Hippocampal formation (tissue), 2 donors: ENCODE results near the gene SCIN.
"Not testable (repeated sequence)": the region's sequence is repeated elsewhere in the genome, so short reads cannot be mapped to it uniquely, and the experiment has no call there.

Experiments
- DNase-seq, 2 donors: peaks; one replicate each; lab custom pipeline; 2025; lab: John Stamatoyannopoulos, UW

The SCIN gene

DNA sequence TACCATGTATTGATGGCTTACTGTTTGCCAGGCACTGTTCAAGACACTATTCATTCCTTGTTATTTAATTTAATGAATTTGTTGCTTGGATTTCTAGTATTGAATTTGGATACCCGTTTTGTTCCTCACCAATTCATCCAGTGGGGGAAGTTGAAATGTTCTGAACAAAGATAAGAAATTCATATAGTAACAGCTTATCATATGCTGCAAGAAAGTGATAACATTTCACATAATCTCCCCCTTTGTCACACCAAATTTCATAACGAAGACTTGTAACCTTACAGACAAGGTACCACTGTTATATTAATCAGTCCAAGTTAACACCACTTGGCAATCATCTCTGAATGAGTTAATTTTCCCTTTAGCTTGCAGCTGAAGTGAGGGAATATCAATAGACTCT lies 42.1 kb downstream of the SCIN start:
- DNase-seq, result no peak

DNA sequence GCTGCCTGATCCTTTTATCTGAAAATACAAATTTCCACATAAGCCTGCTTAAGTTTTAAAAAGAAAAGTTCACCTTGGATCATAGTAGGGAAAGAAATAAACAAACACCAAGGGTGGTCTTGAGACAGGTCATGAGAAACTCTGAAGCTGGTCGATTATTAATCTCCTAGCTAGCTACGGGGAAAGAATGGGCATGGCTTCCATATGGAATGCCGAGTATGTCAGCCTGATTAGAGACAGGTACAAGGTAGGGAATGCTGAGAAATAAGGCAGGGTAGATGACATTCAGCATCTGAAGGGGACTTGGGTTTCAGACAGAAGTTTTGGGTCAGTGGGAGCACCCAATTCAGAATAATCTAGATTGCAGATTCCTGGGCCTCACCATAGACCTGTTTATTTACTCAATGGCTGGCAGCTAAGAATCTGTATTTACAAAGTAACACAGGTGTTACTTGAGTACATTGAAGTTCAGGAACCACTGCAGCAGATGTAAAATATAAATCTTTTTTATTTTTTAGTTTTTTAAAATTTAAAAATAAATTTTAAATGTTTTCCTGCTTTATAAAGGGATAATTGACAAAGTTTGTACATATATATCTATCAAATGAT lies 49.0 kb downstream of the SCIN start:
- no peak for DNase-seq

DNA sequence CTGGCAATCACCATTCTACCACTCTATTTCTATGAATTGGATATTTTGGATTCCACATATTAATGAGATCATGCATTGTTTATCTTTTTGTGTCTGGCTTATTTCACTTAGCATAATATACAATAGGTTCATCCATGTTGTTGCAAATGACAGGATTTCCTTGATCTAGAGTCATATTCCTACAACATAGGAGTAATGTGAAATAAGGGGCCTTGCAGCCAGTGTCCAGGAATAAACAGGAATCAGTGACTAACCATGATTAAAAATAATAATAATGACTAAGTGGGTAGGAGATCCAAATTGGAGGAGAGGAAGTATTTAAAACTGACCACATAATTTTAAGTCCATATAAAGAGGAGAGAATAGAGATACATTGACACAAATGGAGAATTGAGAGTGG lies 49.9 kb downstream of the SCIN start:
- DNase-seq, result no peak

DNA sequence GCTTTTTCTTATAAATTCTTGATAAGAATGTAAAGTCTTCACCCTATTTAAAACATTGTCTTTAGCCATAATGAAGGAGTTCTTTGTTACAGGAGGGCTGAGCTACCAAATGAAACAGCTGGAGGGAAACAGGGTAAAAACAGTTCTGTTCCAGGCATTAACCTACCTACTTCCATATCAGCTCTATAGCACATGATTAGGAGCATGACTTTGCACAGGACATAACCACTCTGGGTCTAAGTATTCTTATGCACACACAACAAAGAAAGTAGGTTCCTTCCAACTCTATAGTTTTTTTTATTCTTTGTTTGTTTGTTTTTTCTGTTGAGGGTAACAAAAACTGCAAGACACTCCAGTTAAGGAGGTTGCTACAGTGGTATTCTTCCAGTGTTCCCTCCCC lies 52.7 kb downstream of the SCIN start:
- no peak for DNase-seq

DNA sequence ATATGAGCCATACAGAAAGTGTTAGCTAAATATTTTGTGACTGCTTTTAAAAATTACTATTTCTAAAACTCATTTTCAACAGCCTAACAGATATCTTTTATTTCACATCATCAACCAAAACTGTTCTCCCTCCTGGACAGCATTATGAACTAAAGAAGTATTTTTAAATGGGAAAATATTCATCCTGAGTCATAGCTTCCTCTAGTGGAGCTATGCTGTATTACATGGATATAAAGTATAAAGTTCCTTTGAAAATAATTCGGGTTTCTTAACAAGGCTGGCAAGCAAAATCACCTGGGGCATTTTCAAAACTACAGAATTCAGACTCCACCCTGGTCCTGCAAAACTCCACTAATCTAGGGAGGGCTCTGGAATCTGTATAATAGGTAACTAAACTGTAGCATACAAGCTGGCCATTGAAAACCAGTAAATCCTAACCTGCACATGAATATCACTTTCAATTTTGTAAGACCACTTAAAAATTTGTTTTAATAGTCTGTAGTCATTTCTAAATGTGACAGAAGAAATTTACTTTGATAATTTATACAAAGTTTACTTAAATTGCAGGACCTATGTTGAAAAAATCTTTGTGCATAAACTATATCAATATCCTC lies 53.5 kb downstream of the SCIN start:
- peak in 1 of 2 donors; percentile 25 for DNase-seq

DNA sequence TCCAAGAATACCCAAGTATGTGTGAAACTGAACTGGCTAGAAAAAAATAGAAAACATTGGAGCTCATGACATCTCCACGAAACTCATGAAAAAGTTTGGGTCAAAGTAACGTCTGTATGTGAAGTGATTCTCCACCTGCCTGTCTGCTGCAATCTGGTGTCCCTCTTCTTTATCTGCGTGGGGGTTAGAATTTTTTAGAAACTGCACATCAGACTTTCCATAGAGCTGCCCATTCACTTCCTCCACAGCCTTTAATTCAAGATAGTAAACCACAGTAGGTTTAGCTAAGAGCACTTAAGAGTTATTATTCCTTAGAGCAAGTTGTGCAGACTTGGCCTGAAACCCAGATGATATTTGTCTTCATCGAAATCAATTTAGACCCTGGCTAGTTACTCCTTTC lies 55.3 kb downstream of the SCIN start:
- DNase-seq, result no peak

DNA sequence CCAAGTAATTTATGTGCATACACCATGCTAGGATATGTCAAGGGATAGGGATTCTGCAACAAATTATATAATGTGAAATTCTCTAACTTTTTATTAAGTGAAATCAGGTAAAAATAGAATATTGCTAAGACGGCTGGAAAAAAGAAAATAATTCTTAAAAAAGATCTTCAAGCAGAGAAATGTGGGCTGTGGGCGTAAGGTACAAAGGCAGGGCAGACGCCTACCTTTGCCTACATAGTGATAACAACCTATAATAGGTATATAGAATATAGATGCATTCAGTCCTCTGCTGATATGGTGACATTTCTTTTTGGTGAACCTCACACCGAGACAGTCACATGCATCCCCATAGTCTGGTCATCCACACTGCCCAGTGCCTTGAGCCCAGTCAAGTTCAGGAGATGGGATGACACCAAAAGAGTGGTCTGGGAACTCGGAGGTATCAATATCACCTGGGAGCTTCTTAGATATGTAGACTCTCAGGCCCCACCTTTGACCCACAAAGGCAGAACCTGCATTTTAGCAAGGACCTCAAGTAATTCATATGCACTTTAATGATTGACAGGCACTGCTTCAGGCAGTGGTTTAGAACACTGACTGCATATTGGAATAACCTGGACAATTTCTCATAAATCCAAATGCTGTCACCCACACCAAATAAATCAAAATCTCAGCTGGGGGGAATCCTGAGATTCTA lies 59.4 kb downstream of the SCIN start:
- DNase-seq, result no peak

DNA sequence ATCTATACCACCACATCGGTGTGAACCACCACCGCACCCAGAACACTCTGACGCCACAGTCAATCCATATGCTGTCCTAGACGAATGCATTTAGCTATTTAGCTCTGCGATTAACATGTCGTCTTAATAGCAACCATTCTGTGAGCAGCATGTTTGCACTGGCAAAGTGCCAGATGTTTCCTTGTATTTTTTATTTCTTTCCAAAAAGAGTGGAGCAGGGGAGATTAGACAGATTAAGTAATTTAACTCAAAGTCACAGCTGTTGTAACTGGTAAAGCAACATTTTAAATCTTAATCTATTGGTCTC lies 59.9 kb downstream of the SCIN start:
- no peak for DNase-seq

DNA sequence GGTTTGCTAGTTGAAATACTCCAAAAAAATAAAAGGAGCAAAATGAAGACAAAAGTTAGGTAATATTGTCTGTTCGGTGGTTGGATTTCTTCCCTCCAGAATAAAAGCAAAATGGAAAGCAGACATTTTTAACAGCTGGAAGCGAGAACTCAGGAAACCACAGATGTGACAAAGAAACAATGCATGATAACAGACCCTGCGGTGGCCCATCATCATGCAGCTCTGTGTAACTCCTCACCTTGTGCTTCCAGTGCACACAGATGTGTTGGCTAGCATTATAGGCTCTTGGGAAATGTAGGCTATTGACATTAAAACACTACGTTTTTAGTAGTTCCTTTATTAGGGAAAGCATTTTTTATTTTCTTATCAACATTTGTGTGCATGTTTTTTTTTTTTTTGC lies 63.1 kb downstream of the SCIN start:
- no peak for DNase-seq

DNA sequence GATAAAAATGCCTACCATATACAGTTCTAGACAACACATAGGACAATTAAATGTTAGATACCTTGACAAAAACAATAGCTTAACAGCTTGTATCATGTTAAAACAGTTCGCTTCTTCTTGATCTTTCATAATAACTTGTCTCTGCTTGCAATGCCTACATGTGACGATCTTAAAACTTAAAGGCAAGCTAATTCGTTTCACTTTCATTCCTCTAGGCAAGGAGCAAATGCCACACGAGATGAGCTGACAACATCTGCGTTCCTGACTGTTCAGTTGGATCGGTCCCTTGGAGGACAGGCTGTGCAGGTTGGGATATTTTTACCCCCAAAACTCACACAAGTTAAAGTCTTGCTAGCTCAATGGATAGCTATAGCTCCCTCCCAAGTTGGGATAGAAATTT lies 65.3 kb downstream of the SCIN start:
- no peak for DNase-seq

DNA sequence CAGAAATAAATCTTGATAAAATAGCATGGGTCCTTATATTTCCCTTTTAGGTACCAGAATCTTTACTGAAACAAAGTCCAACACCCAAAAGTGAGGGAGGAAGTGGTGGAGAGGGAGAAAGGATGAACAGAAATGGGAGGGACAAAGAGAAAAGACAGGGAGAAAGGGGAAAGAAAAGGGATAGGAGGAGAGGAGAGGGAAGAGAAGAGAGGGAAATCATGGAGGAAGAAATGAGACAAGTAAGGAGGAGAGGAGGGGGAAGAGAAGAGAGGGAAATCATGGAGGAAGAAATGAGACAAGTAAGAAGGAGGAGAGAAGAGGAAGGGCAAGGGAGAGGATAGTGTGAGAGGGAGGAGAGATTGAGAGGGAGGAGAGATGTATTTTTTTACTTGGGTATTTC lies 66.8 kb downstream of the SCIN start:
- DNase-seq, result no peak

DNA sequence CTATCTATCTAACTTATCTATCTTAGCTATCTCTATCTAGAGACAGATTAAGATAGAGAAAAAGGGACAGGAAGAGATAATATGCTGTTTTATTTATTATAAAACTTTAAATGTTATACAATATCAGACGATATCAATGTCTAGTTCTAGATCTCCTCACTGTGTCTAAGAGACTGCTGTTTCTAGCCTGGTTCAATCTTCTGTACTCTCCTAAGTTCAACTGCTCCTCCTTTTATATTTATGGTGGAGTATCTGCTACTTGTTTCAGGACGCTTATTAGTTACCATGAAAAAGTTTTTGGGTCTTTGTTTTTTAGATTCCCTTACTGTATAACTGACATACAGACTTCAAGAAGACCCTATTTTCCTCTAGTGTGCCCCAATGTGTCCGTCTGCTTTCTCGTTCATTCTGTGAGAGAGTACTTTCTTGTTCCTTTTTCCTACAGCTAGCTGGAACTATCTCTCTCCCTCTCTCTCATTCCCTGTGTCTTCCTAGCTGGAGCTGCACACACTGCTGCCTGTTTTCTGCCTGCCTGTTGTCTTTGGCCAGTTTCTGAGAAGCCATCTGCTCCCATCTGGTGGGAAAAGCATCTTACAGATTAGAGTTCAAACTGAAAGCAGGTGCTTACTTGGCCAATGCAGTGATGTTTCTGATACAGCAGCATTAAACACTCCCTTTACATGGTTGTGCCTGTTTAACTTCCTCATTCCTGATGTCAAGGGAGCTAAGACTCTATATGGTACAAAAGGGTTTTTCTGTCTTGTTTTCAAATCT lies 67.5 kb downstream of the SCIN start:
- peak in 1 of 2 donors; percentile 26 for DNase-seq

DNA sequence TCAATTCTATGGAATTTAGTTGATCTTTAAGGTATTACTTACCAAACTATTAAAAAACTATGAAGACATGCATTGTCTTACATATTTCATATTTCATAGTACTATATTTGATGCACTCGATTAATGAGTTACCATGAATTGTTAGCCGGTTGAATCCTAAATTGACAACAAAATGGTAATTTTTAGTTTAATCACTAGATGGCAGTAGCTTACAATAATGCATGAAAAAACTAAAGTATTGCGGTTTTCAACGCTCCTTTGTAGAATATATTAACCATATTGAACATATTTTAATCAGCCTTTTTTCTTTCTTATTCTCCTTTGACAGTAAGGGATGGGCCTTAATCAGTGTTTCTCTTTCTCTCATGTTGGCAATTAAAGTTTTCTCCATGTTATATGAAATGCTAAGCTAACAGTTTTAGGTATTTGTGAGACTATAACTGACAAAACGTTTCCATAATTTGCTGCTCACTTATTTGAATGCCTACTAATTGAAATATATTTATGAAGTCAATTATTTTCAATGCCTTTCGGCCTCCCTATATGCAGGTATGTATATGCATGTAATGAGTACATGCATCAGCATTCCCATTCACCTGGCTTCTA lies 68.4 kb downstream of the SCIN start:
- peak in 1 of 2 donors; percentile 53 for DNase-seq

DNA sequence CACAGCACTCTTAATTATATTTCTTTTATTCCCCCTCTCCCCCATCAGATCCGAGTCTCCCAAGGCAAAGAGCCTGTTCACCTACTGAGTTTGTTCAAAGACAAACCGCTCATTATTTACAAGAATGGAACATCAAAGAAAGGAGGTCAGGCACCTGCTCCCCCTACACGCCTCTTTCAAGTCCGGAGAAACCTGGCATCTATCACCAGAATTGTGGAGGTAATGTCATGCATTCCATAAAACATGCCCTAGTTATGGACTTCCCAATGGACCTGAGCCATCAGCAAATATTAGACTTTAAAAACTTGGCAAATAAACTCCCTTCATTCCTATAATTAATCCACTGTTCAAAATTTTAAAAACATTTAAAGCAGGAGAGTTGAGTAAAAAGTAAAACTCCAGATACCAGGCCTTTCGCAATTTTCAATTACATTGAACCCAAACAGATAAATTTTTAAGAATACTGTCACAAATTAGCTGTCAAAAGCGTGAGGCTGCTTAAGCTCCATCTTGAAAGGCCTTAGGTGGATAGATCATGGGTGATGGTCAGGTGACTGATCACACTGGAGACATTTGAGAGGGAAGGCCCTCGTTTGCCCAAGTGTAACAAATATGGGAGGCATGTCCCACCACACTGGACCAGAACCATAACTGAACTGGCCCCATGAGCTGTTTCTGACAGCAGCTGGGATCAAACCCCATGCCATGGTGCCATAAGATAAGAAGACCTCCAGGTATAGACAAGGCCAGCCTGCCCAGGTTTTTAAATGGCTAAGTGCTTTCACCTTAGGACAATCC lies 70.0 kb downstream of the SCIN start:
- DNase-seq, result no peak

DNA sequence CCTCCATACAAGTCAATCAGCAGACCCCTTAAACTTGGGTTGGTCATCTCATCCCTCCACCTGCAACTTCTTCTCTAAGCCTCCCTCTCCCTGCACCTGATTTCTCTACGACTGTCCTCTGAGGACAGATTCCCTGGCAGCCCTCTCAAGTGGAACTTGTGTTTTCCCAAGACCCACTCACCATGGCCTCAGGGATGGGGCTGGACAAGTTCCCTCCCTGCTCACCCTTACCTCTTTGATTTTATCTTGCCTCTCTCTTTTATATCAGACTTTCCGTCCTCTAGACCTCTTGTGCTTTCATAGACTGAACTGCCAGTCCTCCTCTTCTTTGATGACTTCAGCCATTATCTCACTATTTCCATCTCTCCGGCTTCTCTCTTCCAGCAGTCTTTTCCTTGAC lies 70.7 kb downstream of the SCIN start:
- DNase-seq, result no peak

DNA sequence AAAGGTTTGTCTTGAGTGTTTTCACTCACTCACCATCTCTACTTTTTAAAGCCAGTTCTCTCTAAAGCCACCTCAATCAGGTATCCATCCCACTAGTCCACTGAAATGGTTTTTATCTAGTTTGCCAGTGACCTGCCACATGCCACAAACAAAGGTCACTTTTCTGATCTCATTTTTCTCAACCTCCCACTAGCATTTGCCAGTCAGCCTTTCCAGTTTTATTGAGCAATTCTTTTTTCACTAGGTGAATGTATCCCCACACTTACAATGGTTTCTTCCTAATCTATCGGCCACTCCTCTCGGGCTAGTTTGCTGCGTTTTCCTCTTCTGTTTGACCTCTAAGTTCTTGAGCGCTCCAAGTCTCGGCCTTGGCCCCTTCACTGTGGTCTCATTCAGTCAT lies 72.0 kb downstream of the SCIN start:
- DNase-seq, result no peak

DNA sequence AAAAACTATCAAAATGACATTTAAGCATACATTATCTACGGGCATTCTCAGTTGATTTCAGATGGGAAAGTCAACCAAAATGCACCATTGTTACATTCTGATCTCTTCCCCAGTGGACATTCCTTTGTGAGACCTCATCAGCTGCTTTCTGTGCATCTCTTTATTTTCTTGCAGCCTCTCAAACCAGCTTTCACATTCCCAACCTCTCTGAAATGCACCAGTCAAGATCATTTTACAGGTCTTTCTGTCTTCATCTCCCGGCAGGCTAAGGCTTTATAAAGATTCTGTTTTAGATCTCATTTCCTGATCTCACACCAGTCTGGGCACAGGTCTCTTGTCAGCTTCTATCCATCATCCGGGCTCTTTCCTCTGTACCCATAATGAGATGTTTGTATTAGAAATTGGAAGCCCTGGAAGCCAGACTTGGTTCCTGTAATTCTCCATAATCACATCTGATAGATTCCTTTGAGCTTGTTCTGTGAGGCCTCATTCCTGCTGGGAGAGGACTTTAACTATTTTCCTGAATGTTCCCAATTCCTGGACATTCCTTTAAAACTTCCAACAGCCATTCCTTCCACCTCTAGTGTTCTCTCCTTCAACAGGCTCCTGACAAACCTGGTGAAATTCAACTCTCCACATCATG lies 72.6 kb downstream of the SCIN start:
- no peak for DNase-seq

DNA sequence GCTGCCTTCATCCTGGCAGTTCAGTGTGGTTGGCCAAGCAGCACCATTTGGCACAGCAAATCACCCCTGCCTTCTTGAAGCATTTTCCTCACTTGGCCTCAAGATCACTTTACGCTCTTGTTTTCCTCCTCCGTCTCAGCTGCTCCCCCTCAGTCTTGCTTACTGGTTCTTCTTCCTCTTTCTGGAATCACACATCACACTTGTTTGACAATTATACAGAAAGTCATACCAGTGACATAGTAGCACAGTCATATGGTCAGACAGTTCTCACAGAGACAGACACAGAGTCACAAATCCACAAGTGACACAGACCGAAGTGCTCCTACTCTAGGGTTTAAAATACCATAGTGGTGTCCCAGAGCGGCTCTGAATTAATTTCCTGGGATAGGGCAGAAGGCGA lies 73.1 kb downstream of the SCIN start:
- no peak for DNase-seq

DNA sequence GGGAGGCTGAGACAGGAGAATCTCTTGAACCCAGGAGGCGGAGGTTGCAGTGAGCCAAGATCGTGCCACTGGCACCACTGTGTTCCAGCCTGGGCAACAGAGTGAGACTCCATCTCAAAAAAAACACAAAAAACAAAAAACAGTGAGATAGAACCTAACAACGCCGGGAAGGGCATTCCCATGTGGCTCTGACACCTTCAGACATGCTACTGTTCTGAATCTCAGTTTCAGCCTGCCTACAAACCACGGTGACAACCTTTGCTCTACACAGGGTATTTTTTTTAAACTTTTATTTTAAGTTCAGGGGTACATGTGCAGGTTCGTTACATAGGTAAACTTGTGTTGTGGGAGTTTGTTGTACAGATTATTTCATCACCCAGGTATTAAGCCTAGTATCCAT lies 74.7 kb downstream of the SCIN start:
- not testable (repeated sequence) for DNase-seq

DNA sequence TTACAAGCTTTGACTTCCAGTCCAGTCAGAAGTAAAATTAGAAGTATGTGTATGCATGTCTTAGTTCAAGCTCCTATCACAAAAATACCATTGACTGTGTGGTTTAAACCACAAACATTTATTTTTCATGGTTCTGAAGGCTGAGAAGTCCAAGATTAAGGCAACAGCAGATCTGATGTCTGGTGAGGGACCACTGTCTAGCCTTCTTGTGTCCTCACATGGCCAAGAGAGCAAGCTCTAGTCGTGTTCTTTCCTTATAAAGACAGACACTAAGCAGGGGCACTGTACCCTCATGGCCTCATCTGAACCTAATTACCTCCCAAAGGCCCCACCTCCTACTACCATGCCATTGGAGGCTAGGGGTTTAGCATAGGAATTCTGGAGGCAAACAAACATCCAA lies 75.6 kb downstream of the SCIN start:
- DNase-seq, result no peak
